Astrocyte (in vitro differentiated cells and primary cell): ENCODE data around the gene SEL1L. TPM values are rescaled to one million over a fixed set of nuclear protein-coding genes. Genes with fewer than 3 reads are reported as not detected.
"Not testable (repeated sequence)": the region's sequence is repeated elsewhere in the genome, so short reads cannot be mapped to it uniquely, and the experiment has no call there.

Source experiments
- DNase-seq: peaks from one replicate; pipeline ENCODE4 v3.0.0-alpha.2; 2010; ENCODE audit warnings: low read depth
- FAIRE-seq: peaks from 2 replicates; lab custom pipeline; 2011; peaks lifted over from hg19 to GRCh38; lab: Jason Lieb, UNC
- H2AFZ ChIP-seq: 2 replicates; pipeline ENCODE4 v1.6.0; 2012; ENCODE audit warnings: low read depth, low read length, inconsistent platforms
- H3K27ac ChIP-seq: 2 replicates; pipeline ENCODE4 v1.5.1; 2011; ENCODE audit warnings: low read depth, low read length, inconsistent platforms
- H3K27me3 ChIP-seq: 2 replicates; pipeline ENCODE4 v1.6.0; 2011; ENCODE audit warnings: low read length, inconsistent platforms; ENCODE audit not compliant: insufficient read depth
- H3K36me3 ChIP-seq: 2 replicates; pipeline ENCODE4 v1.5.1; 2011; ENCODE audit warnings: low read length, inconsistent platforms; ENCODE audit not compliant: insufficient read depth
- H3K4me1 ChIP-seq: 2 replicates; pipeline ENCODE4 v1.5.1; 2011; ENCODE audit warnings: low read length, inconsistent platforms; ENCODE audit not compliant: insufficient read depth
- H3K4me2 ChIP-seq: 2 replicates; pipeline ENCODE4 v1.6.0; 2012; ENCODE audit warnings: low read length, inconsistent platforms
- H3K4me3 ChIP-seq: 2 replicates; pipeline ENCODE4 v1.5.1; 2011; ENCODE audit warnings: low read depth, mild to moderate bottlenecking, low read length, inconsistent platforms; ENCODE audit not compliant: insufficient read depth
- H3K79me2 ChIP-seq: 2 replicates; pipeline ENCODE4 v1.6.0; 2012; ENCODE audit warnings: mild to moderate bottlenecking, low read length, inconsistent platforms; ENCODE audit not compliant: insufficient read depth
- H3K9ac ChIP-seq: 2 replicates; pipeline ENCODE4 v1.6.0; 2012; ENCODE audit warnings: mild to moderate bottlenecking, low read length, inconsistent platforms
- H3K9me3 ChIP-seq: 2 replicates; pipeline ENCODE4 v1.5.1; 2012; ENCODE audit warnings: low read depth, mild to moderate bottlenecking, low read length, inconsistent platforms; ENCODE audit not compliant: insufficient read depth
- H4K20me1 ChIP-seq: 2 replicates; pipeline ENCODE4 v1.6.0; 2012; ENCODE audit warnings: low read length, inconsistent platforms; ENCODE audit not compliant: insufficient read depth
- H3K27ac Mint-ChIP-seq: one replicate; pipeline ENCODE4 v1.8.0; 2021; ENCODE audit warnings: mild to moderate bottlenecking, mixed read lengths; ENCODE audit not compliant: unreplicated experiment
- H3K27me3 Mint-ChIP-seq: one replicate; pipeline ENCODE4 v1.8.0; 2021; ENCODE audit warnings: low read depth, mixed read lengths; ENCODE audit not compliant: unreplicated experiment
- H3K36me3 Mint-ChIP-seq: one replicate; pipeline ENCODE4 v1.8.0; 2021; ENCODE audit warnings: low read depth, mixed read lengths; ENCODE audit not compliant: unreplicated experiment
- H3K4me1 Mint-ChIP-seq: one replicate; pipeline ENCODE4 v1.8.0; 2021; ENCODE audit warnings: low read depth, mixed read lengths; ENCODE audit not compliant: unreplicated experiment
- H3K4me3 Mint-ChIP-seq: one replicate; pipeline ENCODE4 v1.8.0; 2021; ENCODE audit warnings: mild to moderate bottlenecking, moderate library complexity, mixed read lengths; ENCODE audit not compliant: unreplicated experiment
- H3K9me3 Mint-ChIP-seq: one replicate; pipeline ENCODE4 v1.8.0; 2021; ENCODE audit warnings: mild to moderate bottlenecking, mixed read lengths; ENCODE audit not compliant: unreplicated experiment
- CTCF ChIP-seq: IDR thresholded peaks from 2 replicates; pipeline ENCODE4 v1.5.1; 2011; ENCODE audit warnings: low read depth, mild to moderate bottlenecking, inconsistent platforms, low read length, moderate library complexity; ENCODE audit not compliant: insufficient read depth
- EZH2 ChIP-seq: IDR thresholded peaks from 2 replicates; pipeline ENCODE4 v1.6.1; 2012; ENCODE audit warnings: mild to moderate bottlenecking, low read length, inconsistent platforms; ENCODE audit not compliant: insufficient read depth
- total RNA-seq: library from RNA; stranded (reverse); gene quantifications from 2 replicates; pipeline ENCODE4 v1.2.1, GENCODE V29; 2021

Gene SEL1L
- total RNA-seq, 1 donor from 2014 or later: 108 TPM

GRCh38 chr14:81464253-81465002, 69.2 kb downstream of the SEL1L start:
- FAIRE-seq (peak; percentile 17), DNase-seq (peak; percentile 26)
- H3K36me3 ChIP-seq: no peaks in the 10 kb centered on the region
- peak overlapping the region; percentile 61 for H3K4me3 ChIP-seq
- Mint-ChIP-seq H3K9me3 (no peaks in the 10 kb centered on the region), H3K27me3 (peaks cover 2% of the 10 kb centered on the region), H3K4me1 (no peaks in the 10 kb centered on the region), H3K27ac (peak overlapping the region; percentile 80), H3K4me3 (peak overlapping the region; percentile 72), H3K36me3 (no peaks in the 10 kb centered on the region)
- H3K27me3 ChIP-seq: no peaks in the 10 kb centered on the region
- H3K4me2 ChIP-seq: peak overlapping the region; percentile 88
- peak overlapping the region; percentile 67 for H3K9ac ChIP-seq
- peaks cover 3% of the 10 kb centered on the region for H3K4me1 ChIP-seq
- H3K79me2 ChIP-seq: no peaks in the 10 kb centered on the region
- H4K20me1 ChIP-seq: no peaks in the 10 kb centered on the region
- peak; percentile 96 for TF ChIP-seq CTCF
- no peak for TF ChIP-seq EZH2
- peak overlapping the region; percentile 96 for H2AFZ ChIP-seq
- H3K27ac ChIP-seq: no peak overlapping the region
- no peaks in the 10 kb centered on the region for H3K9me3 ChIP-seq

GRCh38 chr14:81462356-81462755, 71.3 kb downstream of the SEL1L start:
- not testable (repeated sequence) for H3K27me3 Mint-ChIP-seq, H3K79me2 ChIP-seq, H3K9ac ChIP-seq, H3K36me3 Mint-ChIP-seq, H3K9me3 Mint-ChIP-seq, H3K4me3 ChIP-seq, H3K9me3 ChIP-seq, DNase-seq, H3K27ac Mint-ChIP-seq, FAIRE-seq, H3K27ac ChIP-seq, H3K4me3 Mint-ChIP-seq, H4K20me1 ChIP-seq, H3K36me3 ChIP-seq, H3K4me2 ChIP-seq, H2AFZ ChIP-seq, H3K27me3 ChIP-seq, H3K4me1 Mint-ChIP-seq, H3K4me1 ChIP-seq

DNA sequence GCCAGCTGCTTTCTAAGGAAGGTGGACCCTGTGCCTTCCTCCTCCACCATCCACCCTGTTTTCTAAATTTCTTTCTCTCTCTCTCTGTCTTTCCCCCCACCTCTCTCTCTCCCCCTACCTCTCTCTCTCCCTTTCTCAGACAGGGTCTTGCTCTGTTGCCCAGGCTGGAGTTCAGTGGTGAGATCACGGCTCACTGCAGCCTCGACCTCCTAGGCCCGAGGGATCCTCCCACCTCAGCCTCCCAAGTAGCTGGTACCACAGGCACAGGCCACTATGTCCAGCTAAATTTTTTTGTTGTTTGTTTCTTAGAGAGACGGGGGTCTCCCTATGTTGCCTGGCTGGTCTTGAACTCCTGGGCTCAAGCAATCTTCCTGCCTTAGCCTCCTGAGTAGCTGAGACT, 73.7 kb downstream of the SEL1L start:
- no peak overlapping the region for H3K4me2 ChIP-seq
- H2AFZ ChIP-seq: no peak overlapping the region
- peaks cover 4% of the 10 kb centered on the region for H3K4me1 Mint-ChIP-seq
- FAIRE-seq (no peak), DNase-seq (no peak)
- no peaks in the 10 kb centered on the region for H3K36me3 Mint-ChIP-seq
- no peak overlapping the region for H3K4me3 ChIP-seq
- no peaks in the 10 kb centered on the region for H3K27me3 ChIP-seq
- H3K4me1 ChIP-seq: peaks cover 3% of the 10 kb centered on the region
- no peak overlapping the region for H3K4me3 Mint-ChIP-seq
- H3K9ac ChIP-seq: no peak overlapping the region
- H3K9me3 ChIP-seq: no peaks in the 10 kb centered on the region
- H3K27me3 Mint-ChIP-seq: no peaks in the 10 kb centered on the region
- H4K20me1 ChIP-seq: no peaks in the 10 kb centered on the region
- TF ChIP-seq CTCF (no peak), EZH2 (no peak)
- H3K36me3 ChIP-seq: no peaks in the 10 kb centered on the region
- H3K27ac Mint-ChIP-seq: no peak overlapping the region
- H3K9me3 Mint-ChIP-seq: no peaks in the 10 kb centered on the region
- no peak overlapping the region for H3K27ac ChIP-seq
- H3K79me2 ChIP-seq: no peaks in the 10 kb centered on the region
